GM19035 (cell line): ENCODE measurements around the gene IRS1.

Experiments
- ATAC-seq: cut with Tn5 transposase; IDR thresholded peaks from one replicate; pipeline ENCODE4 v1.9.1; 2021; ENCODE audit not compliant: unreplicated experiment

Gene IRS1

DNA sequence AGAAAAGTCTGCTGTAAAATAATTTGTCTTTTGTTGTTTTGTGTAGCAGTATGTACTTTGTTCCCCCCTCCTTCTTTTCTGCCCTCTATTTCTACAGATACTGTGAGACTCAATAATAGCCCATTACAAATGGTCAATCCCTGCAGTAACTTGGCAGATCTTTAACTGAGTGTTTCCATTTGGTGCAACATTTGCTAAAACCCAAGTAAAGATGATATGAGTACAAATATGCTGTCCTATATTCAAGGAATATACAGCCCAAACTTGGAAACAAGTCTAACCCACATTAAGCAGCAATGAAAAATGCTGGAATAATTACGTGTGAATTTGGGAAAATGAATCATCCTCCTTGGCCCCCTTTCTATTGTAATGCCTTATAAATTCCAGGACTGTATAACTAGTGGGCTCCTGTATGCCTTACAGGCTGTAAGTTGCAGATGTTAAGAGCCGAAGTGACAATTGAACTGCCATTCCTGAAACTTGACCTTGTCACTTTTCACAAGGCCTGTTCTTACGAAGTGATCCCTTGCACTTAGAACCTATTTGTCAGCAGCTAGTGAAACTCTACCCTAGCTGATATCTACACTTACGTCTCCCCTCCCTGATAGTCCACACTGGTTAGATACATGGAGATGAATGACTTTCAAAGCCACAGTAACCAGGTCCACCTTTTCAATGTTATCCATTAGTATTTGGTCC lies 104.9 kb downstream of the IRS1 start:
- ATAC-seq: no peak

DNA sequence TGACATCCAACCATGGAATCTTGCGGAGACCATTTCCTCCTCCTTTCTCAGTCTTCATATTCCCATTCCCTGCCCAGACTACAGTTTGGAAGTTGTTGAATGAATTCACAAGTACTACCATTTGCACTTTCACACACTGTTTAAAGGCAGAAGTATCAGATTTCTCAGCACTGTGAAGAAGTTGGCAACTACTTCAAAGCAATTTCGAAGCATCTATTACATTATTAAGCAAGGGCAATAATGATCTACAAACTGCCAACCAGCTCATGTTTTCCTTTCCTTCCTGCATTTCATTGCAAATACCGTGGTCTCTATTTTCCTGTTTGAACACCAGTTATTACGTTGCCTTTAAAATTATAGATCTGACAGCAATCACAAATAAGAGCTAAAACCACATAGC lies 105.5 kb downstream of the IRS1 start:
- no peak for ATAC-seq

DNA sequence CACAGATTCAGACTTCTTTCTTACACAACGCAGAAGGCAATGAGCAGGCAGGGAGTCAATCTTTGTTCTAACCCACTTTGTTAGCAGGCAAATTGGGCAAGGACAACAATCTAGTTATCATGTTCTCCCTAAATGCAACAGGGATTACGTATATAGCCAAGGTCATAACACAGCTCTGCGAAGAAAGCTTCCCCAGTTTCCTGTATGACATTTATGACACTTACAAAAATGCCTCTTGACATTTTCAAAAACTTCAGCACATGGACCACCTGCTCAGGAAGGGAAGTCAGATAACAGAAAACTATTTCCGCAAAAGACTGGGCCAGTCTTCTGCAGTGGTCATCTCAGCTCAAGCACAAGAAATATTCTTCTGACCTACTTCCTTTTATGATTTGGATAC lies 106.1 kb downstream of the IRS1 start:
- no peak for ATAC-seq

DNA sequence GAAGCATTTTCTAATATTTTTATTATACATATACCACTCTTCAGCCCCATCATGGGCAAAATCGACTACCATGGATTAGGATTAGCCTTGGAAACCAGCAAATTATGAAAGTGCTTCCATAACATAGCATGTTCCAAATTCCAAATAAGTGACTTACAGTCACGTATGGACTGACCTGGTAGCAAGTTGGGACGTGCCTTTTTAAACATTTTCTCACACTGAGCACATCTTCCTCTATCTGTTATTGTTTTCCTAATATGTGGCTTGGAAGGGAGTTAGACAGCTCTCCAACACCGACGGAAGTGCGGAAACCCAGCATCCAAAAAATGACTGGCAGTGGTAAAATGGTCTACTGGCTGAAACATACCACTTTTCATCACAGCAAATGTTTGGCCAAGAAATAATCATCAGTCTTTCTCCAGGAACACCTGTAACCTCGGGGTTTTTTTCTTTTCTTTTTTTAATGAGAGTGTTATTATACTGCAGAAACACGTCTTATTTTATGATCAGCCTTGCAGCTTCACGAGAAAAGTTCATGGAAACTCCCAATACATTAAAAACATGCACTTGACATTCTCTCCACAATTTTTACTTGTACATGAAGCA lies 107.0 kb downstream of the IRS1 start:
- no peak for ATAC-seq

DNA sequence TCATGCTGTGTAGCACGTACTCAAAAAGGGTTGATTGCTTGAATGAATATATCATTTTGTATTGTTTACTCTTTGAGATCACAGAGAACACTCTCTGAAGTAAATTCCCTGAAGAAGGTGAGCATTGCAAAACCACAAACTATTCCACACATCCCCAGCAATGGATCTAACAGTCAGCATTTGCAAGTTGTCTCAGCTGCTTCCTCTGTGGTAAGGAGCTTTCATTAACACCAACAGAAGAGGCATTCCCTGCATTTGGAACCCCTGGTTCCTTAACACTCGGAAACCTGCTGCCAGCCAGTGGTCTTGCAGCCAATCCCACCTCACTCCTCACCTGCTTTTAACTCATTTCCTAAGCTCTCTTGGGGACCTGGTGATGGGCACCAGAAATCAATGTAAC lies 108.4 kb downstream of the IRS1 start:
- no peak for ATAC-seq

DNA sequence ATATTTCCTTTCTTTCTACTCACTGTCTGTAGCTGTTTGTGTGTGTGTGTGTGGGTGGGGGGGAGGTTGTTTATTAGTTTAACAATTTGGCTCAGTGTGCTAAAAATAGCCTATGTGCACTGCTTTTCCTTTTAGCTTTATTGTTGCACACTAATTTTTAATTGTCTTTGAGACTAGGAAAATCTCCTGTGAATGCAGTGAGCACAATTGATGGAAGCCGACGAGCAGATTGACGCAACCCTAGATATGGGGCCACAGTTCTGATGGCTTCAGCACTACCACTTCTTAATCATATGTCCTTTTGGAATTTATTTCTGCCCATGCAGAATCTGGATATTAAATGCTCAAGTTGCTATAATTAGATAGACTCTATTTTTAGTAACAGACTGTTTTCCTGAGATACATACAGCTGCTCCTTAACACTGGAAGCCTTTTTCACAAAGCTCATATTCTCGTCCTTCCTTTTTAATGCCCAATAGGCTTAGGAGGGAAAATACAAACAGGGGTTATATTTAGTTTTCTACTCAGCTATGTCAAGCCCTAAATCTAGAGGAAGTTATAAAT lies 109.1 kb downstream of the IRS1 start:
- ATAC-seq: no peak

DNA sequence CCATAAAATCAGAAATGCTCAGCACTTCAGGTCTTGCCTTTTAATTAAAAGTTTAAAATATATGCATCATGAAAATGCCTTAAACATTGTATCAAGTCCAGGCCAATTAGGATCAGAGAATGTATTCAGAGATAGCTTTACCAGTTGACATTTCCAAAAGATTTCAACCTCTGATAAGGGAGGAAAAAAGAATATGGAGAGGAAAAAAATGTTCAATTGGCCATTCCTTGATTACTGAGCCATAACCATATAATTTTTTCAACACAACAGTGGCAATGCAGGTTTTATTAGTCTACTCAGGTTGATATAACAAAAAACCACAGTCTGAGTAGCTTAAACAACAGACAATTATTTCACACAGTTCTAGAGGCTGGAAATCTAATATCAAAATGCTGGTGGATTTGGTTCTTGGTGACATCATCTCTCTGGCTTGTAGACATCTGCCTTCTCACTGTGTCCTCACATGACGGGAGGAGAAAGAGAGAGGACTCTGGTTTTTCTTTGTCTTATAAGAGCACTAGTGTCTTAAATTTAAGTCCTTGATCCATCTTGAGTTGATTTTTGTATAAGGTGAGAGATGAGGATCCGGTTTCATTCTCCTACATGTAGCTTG lies 111.9 kb downstream of the IRS1 start:
- no peak for ATAC-seq

DNA sequence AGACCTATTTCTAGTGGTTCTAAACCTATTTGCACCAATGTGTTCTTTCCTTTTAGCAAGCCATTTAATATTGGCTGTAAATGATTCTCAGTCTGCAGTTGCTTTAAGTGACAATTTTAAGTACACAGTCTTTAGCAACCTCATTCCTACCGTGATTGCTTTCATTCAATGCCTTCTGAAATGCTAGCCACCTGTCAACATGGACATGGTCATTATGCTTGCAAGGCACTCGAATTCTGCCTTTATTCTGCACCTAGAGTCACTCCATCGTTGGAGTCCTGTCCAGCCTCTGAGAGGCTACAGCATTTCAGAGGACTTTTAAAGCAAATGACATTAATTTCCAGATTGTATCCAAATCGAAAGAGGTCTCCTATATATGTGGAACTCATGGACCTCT lies 115.1 kb downstream of the IRS1 start:
- no peak for ATAC-seq

DNA sequence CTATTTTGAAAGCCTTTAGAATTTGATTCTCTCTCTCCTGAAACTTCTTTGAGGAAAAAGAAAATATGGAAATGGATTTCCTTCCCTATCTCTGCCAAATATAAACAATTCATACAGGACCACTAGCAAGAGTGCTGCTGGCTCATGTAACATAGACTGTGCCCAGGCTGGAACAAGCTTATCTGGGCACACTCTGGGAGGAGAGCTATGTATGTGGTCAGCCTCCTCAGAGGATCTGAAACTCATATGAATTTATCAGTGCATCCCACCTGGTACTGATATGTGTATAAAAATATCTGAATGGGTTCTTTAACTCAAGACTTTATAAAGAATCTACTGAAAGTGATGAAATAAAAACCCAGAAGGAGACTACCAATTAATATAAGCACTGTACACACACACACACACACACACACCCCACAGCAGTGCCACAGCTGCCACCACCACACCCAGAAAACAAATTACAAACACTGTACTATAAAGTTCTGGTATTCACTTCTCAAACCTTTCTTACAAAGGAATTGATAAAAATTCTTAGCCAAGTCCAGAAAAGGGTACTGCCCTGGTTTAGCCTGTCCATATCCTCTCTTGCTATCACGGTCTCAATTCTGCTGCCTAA lies 115.6 kb downstream of the IRS1 start:
- no peak for ATAC-seq

DNA sequence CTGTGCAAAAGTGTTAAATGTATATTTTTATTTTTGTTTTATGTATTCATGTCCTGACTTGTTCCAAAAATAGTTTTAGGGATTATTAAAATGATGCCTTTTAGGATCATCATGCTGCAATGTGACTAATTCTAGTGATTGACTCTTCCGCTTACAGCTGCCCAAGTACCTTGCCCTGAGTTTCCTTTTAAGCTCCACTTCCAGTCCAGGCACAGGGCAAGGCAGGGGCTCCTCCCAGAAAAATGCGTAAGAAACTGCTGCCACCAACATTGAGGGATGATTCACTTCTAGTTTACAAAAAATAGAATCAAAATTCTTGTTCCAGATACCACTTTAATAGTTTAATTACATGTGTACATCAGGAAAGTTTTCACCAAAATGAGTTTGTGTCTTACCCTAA lies 116.4 kb downstream of the IRS1 start:
- no peak for ATAC-seq
